H1 (cell line): ENCODE results near the gene TUBGCP2. TPM values are rescaled to one million over a fixed set of nuclear protein-coding genes. Genes with fewer than 3 reads are reported as not detected.

Experiments used
- CTCF ChIA-PET: fragments of 300-600 bp; sonication (Branson Sonifier 250); formaldehyde crosslinking; loops from one replicate; lab custom pipeline; 2021; ENCODE audit not compliant: partially characterized antibody; lab: Charles Lee
- POLR2A ChIA-PET: fragments of 300-600 bp; sonication (Branson Sonifier 250); formaldehyde crosslinking; loops from one replicate; lab custom pipeline; 2021; ENCODE audit warnings: inconsistent platforms; ENCODE audit not compliant: partially characterized antibody; lab: Charles Lee
- DNase-seq, 2 experiments: peaks; one replicate each; pipeline versions ENCODE4 v3.0.0 to v3.0.0-alpha.2; 2010 to 2022; ENCODE audit warnings: low spot score in 2 of 2, low read depth in 1 of 2, mixed read lengths in 1 of 2
- FAIRE-seq: peaks from 2 replicates; lab custom pipeline; 2011; peaks lifted over from hg19 to GRCh38; lab: Jason Lieb, UNC
- H2AFZ ChIP-seq: 2 replicates; pipeline ENCODE4 v1.8.1; 2012; ENCODE audit warnings: low read length, inconsistent platforms
- H2AK5ac ChIP-seq: 2 replicates; pipeline ENCODE4 v1.6.1; 2013; ENCODE audit warnings: low read depth, low read length
- H2BK120ac ChIP-seq: replicated peaks from 2 replicates; pipeline ENCODE3; 2013; ENCODE audit warnings: low read depth, low read length, inconsistent platforms
- H2BK12ac ChIP-seq: 2 replicates; pipeline ENCODE4 v1.6.1; 2013; ENCODE audit warnings: low read depth, low read length
- H2BK15ac ChIP-seq: 2 replicates; pipeline ENCODE4 v1.6.1; 2013; ENCODE audit warnings: low read length
- H2BK20ac ChIP-seq: 2 replicates; pipeline ENCODE4 v1.6.1; 2013; ENCODE audit warnings: low read length
- H2BK5ac ChIP-seq: 2 replicates; pipeline ENCODE4 v1.6.1; 2013; ENCODE audit warnings: low read depth, low read length
- H3K14ac ChIP-seq: 2 replicates; pipeline ENCODE4 v1.6.1; 2013; ENCODE audit warnings: inconsistent platforms; ENCODE audit not compliant: insufficient read length
- H3K18ac ChIP-seq: 2 replicates; pipeline ENCODE4 v1.6.1; 2013; ENCODE audit warnings: low read length; ENCODE audit errors: extremely low read depth
- H3K23ac ChIP-seq: 2 replicates; pipeline ENCODE4 v1.6.1; 2013; ENCODE audit warnings: inconsistent platforms; ENCODE audit not compliant: insufficient read length
- H3K23me2 ChIP-seq: 2 replicates; pipeline ENCODE4 v1.6.1; 2013; ENCODE audit warnings: low read depth, low read length
- H3K27ac ChIP-seq: 2 replicates; pipeline ENCODE4 v1.6.1; 2011; ENCODE audit warnings: low read depth, low read length, inconsistent platforms
- H3K27me3 ChIP-seq, 4 experiments: replicated peaks in 1 of 4; 1 replicate in 1 of 4; 2 replicates in 3 of 4; pipeline versions ENCODE4 v1.6.1 to v1.8.1; 2011 to 2013; ENCODE audit warnings: low read length in 3 of 4, mild to moderate bottlenecking in 3 of 4, inconsistent platforms in 2 of 4, mixed read lengths in 2 of 4, moderate library complexity in 1 of 4; ENCODE audit not compliant: control insufficient read depth in 3 of 4, insufficient read depth in 3 of 4; ENCODE audit errors: extremely low read depth in 1 of 4
- H3K36me3 ChIP-seq, 4 experiments: 2 replicates each; pipeline versions ENCODE4 v1.6.1 to v1.8.1; 2011 to 2013; ENCODE audit warnings: mild to moderate bottlenecking in 4 of 4, low read length in 3 of 4, moderate library complexity in 2 of 4, control low read depth in 1 of 4, inconsistent platforms in 1 of 4; ENCODE audit not compliant: insufficient read depth in 4 of 4, control insufficient read depth in 2 of 4
- H3K4ac ChIP-seq: replicated peaks from 2 replicates; pipeline ENCODE3; 2013; ENCODE audit warnings: low read length, low read depth, mixed read lengths, inconsistent platforms; ENCODE audit not compliant: insufficient read length
- H3K4me1 ChIP-seq, 4 experiments: replicated peaks in 1 of 4; 1 replicate in 1 of 4; 2 replicates in 3 of 4; pipeline versions ENCODE4 v1.6.1 to v1.8.1; 2011 to 2013; ENCODE audit warnings: low read length in 3 of 4, inconsistent platforms in 2 of 4, mixed read lengths in 1 of 4; ENCODE audit not compliant: insufficient read depth in 4 of 4, control insufficient read depth in 3 of 4
- H3K4me2 ChIP-seq, 2 experiments: 2 replicates each; pipeline versions ENCODE4 v1.6.1 to v1.8.1; 2011 to 2013; ENCODE audit warnings: low read depth in 2 of 2, low read length in 2 of 2, control low read depth in 1 of 2, inconsistent platforms in 1 of 2, mild to moderate bottlenecking in 1 of 2; ENCODE audit not compliant: insufficient read depth in 1 of 2
- H3K4me3 ChIP-seq, 4 experiments: fragments of 200-600, 300-600 bp in 1 of 4; sonication (generic), shearing (Covaris generic), sonication (Bioruptor Twin) in 1 of 4; 2 replicates each; pipeline versions ENCODE4 v1.5.1 to v1.8.1; 2011 to 2016; ENCODE audit warnings: low read length in 4 of 4, low read depth in 3 of 4, control low read depth in 2 of 4, inconsistent platforms in 2 of 4, mild to moderate bottlenecking in 2 of 4, mixed read lengths in 1 of 4, moderate library complexity in 1 of 4; ENCODE audit not compliant: insufficient read depth in 2 of 4; ENCODE audit errors: extremely low read depth in 1 of 4
- H3K56ac ChIP-seq: replicated peaks from 2 replicates; pipeline ENCODE3; 2013; ENCODE audit warnings: low read depth, mild to moderate bottlenecking, mixed read lengths, low read length, inconsistent platforms; ENCODE audit not compliant: insufficient read length
- H3K79me1 ChIP-seq: 2 replicates; pipeline ENCODE4 v1.6.1; 2013; ENCODE audit warnings: low read depth, low read length, control low read depth
- H3K79me2 ChIP-seq, 2 experiments: 2 replicates each; pipeline versions ENCODE4 v1.6.1 to v1.8.1; 2012 to 2013; ENCODE audit warnings: low read length in 2 of 2, mild to moderate bottlenecking in 2 of 2, inconsistent platforms in 1 of 2; ENCODE audit not compliant: insufficient read depth in 2 of 2, control insufficient read depth in 1 of 2
- H3K9ac ChIP-seq, 4 experiments: replicated peaks in 1 of 4; 1 replicate in 1 of 4; 2 replicates in 3 of 4; pipeline versions ENCODE4 v1.6.1 to v1.8.1; 2011 to 2013; ENCODE audit warnings: low read depth in 3 of 4, low read length in 3 of 4, control low read depth in 2 of 4, mild to moderate bottlenecking in 2 of 4, moderate library complexity in 2 of 4, inconsistent platforms in 1 of 4; ENCODE audit errors: extremely low read depth in 1 of 4
- H3K9me3 ChIP-seq, 2 experiments: 2 replicates each; pipeline versions ENCODE4 v1.6.1 to v1.8.1; 2012 to 2013; ENCODE audit warnings: mild to moderate bottlenecking in 2 of 2, moderate library complexity in 2 of 2, control low read depth in 1 of 2, inconsistent platforms in 1 of 2, low read depth in 1 of 2, low read length in 1 of 2, mixed read lengths in 1 of 2; ENCODE audit not compliant: insufficient read depth in 2 of 2
- H4K20me1 ChIP-seq, 2 experiments: replicated peaks in 1 of 2; 2 replicates each; pipeline versions ENCODE3 to v1.8.1; 2011 to 2013; ENCODE audit warnings: inconsistent platforms in 2 of 2, low read length in 2 of 2, mild to moderate bottlenecking in 1 of 2; ENCODE audit not compliant: insufficient read depth in 2 of 2, control insufficient read depth in 1 of 2
- H4K5ac ChIP-seq: 2 replicates; pipeline ENCODE4 v1.6.1; 2013; ENCODE audit warnings: low read length, low read depth, mixed read lengths, inconsistent platforms; ENCODE audit not compliant: insufficient read length
- H4K8ac ChIP-seq: 2 replicates; pipeline ENCODE4 v1.8.0; 2013; ENCODE audit warnings: mild to moderate bottlenecking, moderate library complexity, low read length, inconsistent platforms; ENCODE audit not compliant: insufficient read depth; ENCODE audit errors: extremely low read depth
- H4K91ac ChIP-seq: replicated peaks from 2 replicates; pipeline ENCODE3; 2013; ENCODE audit warnings: low read length, mixed read lengths, inconsistent platforms; ENCODE audit not compliant: insufficient read length
- ASH2L ChIP-seq: fragments of 200-600, 300-600 bp; sonication (generic); IDR thresholded peaks from one replicate; pipeline ENCODE4 v1.7.1; 2017; ENCODE audit warnings: low read length
- ATF2 ChIP-seq: IDR thresholded peaks from 2 replicates; pipeline ENCODE4 v1.6.1; 2012; ENCODE audit warnings: low read length, inconsistent platforms
- BCL11A ChIP-seq, 2 experiments: IDR thresholded peaks; one replicate each; pipeline ENCODE4 v1.6.1; 2011; ENCODE audit warnings: low read depth in 2 of 2, low read length in 2 of 2, mild to moderate bottlenecking in 2 of 2
- BRCA1 ChIP-seq: IDR thresholded peaks from 2 replicates; pipeline ENCODE4 v1.6.1; 2012; ENCODE audit warnings: low read depth, low read length, improper control_type of control experiment
- CHD1 ChIP-seq: IDR thresholded peaks from 2 replicates; pipeline ENCODE4 v1.6.1; 2012; ENCODE audit warnings: low read depth, low read length, improper control_type of control experiment
- CREB1 ChIP-seq: IDR thresholded peaks from 2 replicates; pipeline ENCODE4 v1.6.1; 2012; ENCODE audit warnings: inconsistent platforms
- HDAC2 ChIP-seq, 2 experiments: fragments of 300-600 bp in 1 of 2; sonication (generic) in 1 of 2; IDR thresholded peaks; 2 replicates each; pipeline ENCODE4 v1.6.1; 2011 to 2012; ENCODE audit warnings: low read depth in 2 of 2, low read length in 2 of 2, mild to moderate bottlenecking in 2 of 2, moderate library complexity in 2 of 2, borderline replicate concordance in 1 of 2, inconsistent platforms in 1 of 2
- JUN ChIP-seq: IDR thresholded peaks from 2 replicates; pipeline ENCODE4 v1.6.1; 2011; ENCODE audit warnings: low read depth, mild to moderate bottlenecking, improper control_type of control experiment, low read length
- KDM1A ChIP-seq: fragments of 200-600, 300-600 bp; sonication (generic); IDR thresholded peaks from 2 replicates; pipeline ENCODE4 v1.7.1; 2016; ENCODE audit warnings: mild to moderate bottlenecking, low read length, borderline replicate concordance
- TCF12 ChIP-seq: IDR thresholded peaks from 2 replicates; pipeline ENCODE4 v1.6.1; 2011; ENCODE audit warnings: low read depth, mild to moderate bottlenecking, low read length
- ZNF274 ChIP-seq: IDR thresholded peaks from 2 replicates; pipeline ENCODE4 v1.7.0; 2012; ENCODE audit warnings: low read length, borderline replicate concordance; ENCODE audit errors: extremely low read depth
- WGBS, 2 experiments: shearing (Covaris generic) in 1 of 2; methylation state at CpG; one replicate each; pipeline versions ENCODE4 v1.1.6 to v1.1.7; 2013 to 2015; ENCODE audit warnings: low lambda C conversion rate in 2 of 2, mixed read lengths in 2 of 2, inconsistent platforms in 1 of 2, low coverage in 1 of 2, missing lambda C conversion rate in 1 of 2; ENCODE audit not compliant: insufficient replicate concordance in 2 of 2, insufficient coverage in 1 of 2, insufficient read length in 1 of 2; ENCODE audit errors: extremely low coverage in 1 of 2, missing lambda C conversion rate in 1 of 2; 5-methylcytosine and 5-hydroxymethylcytosine counted together
- polyA plus RNA-seq, 7 experiments: library from polyadenylated mRNA; depleted of rRNA in 3 of 7; stranded (reverse) in 5 of 7; unstranded in 2 of 7; fragments of >200 nt in 5 of 7; fragments of 200-250 nt in 2 of 7; gene quantifications; 1 replicate in 5 of 7; 2 replicates in 1 of 7; 4 replicates in 1 of 7; pipeline versions ENCODE4 v1.2.1 to v1.2.3, GENCODE V29; 2011 to 2013; ENCODE audit warnings: missing spikeins in 2 of 7, mixed read lengths in 2 of 7
- total RNA-seq: library from RNA; stranded (reverse); fragmentation: NEBNext Ultra II Directional; extraction: Animal tissue kit (Norgen Biotek cat#: 25700); gene quantifications from 2 replicates; pipeline ENCODE4 v1.2.1, GENCODE V29; 2021

TUBGCP2 gene
- total and polyA plus RNA-seq, 2 of the 8 experiments (the other 6 are each of a cell fraction or from before 2014, with no cell fraction given), result 34.9 to 51.9 TPM

- ChIA-PET CTCF (interaction anchor here (0.7 to 1.1 kb wide), 3 partner anchors 13 to 41 kb away, joined by 3 to 5 read pairs (median 3); no protein-coding TSS in a partner anchor), POLR2A (interaction anchor here (0.6 to 1.6 kb wide), 3 partner anchors 11 to 36 kb away, joined by 3 to 7 read pairs (median 6); no protein-coding TSS in a partner anchor)
- no peak overlapping the region for H4K5ac ChIP-seq
These were observed 2.1 kb upstream of the TUBGCP2 start for GRCh38 chr10:133310789-133311188.

More at GRCh38 chr10:133310789-133311188, 2.1 kb upstream of the TUBGCP2 start:
- peaks cover 3 to 23% of the 10 kb centered on the region in 2 experiments; a peak in 3 of 4 replicates for H3K79me2 ChIP-seq
- no peak overlapping the region for H4K8ac ChIP-seq
- WGBS, 2 experiments, result 99% methylated on average over 8 of the region's 8 CpGs; no CpG with 5 or more reads in 1 of the 2 experiments
- no peak overlapping the region for H3K4me2 ChIP-seq
- no peak overlapping the region for H3K14ac ChIP-seq
- H3K27me3 ChIP-seq, result no peaks in the 10 kb centered on the region
- H2BK15ac ChIP-seq, result no peak overlapping the region
- peaks cover 9% of the 10 kb centered on the region; the same call in 1 of the 2 replicates for H3K23me2 ChIP-seq
- no peaks in the 10 kb centered on the region for H3K9me3 ChIP-seq
- H2AFZ ChIP-seq, result no peak overlapping the region
- peaks cover 0 to 6% (median 4%) of the 10 kb centered on the region in 4 experiments; a peak in 4 of 7 replicates for H3K4me1 ChIP-seq
- no peak for DNase-seq
- H3K79me1 ChIP-seq, result peaks cover 16% of the 10 kb centered on the region
- H4K91ac ChIP-seq, result no peak overlapping the region
- H2BK12ac ChIP-seq, result no peak overlapping the region
- no peak overlapping the region for H2AK5ac ChIP-seq
- FAIRE-seq, result no peak
- no peak overlapping the region for H2BK20ac ChIP-seq
- peaks cover 5 to 12% of the 10 kb centered on the region in 2 experiments for H4K20me1 ChIP-seq
- H2BK120ac ChIP-seq, result no peak overlapping the region
- no peak overlapping the region for H2BK5ac ChIP-seq
- H3K56ac ChIP-seq, result no peak overlapping the region
- no peak overlapping the region for H3K4ac ChIP-seq
- H3K9ac ChIP-seq, result no peak overlapping the region
- TF ChIP-seq TCF12, result no peak
- no peak for TF ChIP-seq KDM1A
- no peak for TF ChIP-seq ATF2
- no peak for TF ChIP-seq JUN
- TF ChIP-seq HDAC2 (IDR thresholded peaks at IDR 0.05; ENCODE audit: borderline replicate concordance in 1 of 2, low read depth in 2 of 2, low read length in 2 of 2), result no peak
- no peak for TF ChIP-seq CREB1
- TF ChIP-seq BRCA1, result no peak
- no peak for TF ChIP-seq ASH2L
- no peak for TF ChIP-seq BCL11A (IDR thresholded peaks at IDR 0.05; ENCODE audit: low read depth in 2 of 2, low read length in 2 of 2)
- TF ChIP-seq CHD1, result no peak
- TF ChIP-seq ZNF274, result no peak
- no peak overlapping the region for H3K4me3 ChIP-seq
- H3K27ac ChIP-seq, result no peak overlapping the region
- H3K23ac ChIP-seq, result no peak overlapping the region
- no peak overlapping the region for H3K18ac ChIP-seq
- peaks cover 4 to 22% (median 6%) of the 10 kb centered on the region in 4 experiments; a peak in 7 of 8 replicates for H3K36me3 ChIP-seq
